Fibroblast of the aortic adventitia (primary cell): ENCODE measurements around the gene EPM2A. TPM values are rescaled to one million over a fixed set of nuclear protein-coding genes. Genes with fewer than 3 reads are reported as not detected.

Experiments
- small RNA-seq: library from RNA; depleted of rRNA; stranded (forward); fragments of <200 nt; gene quantifications from one replicate; pipeline ENCODE3, GENCODE V24; 2012
- total RNA-seq: library from RNA; depleted of rRNA; stranded (reverse); fragments of >200 nt; gene quantifications from 2 replicates; pipeline ENCODE4 v1.2.3, GENCODE V29; 2012; ENCODE audit warnings: low replicate concordance

EPM2A gene
- total RNA-seq, 1 donor: 8.0 TPM

Small RNA genes within 50 kb of the gene (small RNA-seq; reads per million reads assigned to genes)
- gene AL023806.2: not detected

Other genes with a start within 250 kb of the EPM2A start
- gene FBXO30, start 79.3 kb upstream of the EPM2A start, total RNA-seq: 14.0 and 15.9 TPM in 2 replicates
- gene SHPRH, start 228.8 kb upstream of the EPM2A start, total RNA-seq: 23.5 and 36.3 TPM in 2 replicates